Measurements from ENCODE around the gene LCE1B. TPM values are rescaled to one million over a fixed set of nuclear protein-coding genes. Genes with fewer than 3 reads are reported as not detected.

LCE1B gene
- total and polyA plus RNA-seq, 4 donors, result not detected

- Histone ChIP-seq H3K27me3 (ENCODE audit: control insufficient read depth in 4 of 4, insufficient read depth in 4 of 4, low read length in 3 of 4) (peaks cover 0 to 3% (median 0%) of the 10 kb centered on the region in 4 donors), H3K4me1 (ENCODE audit: control insufficient read depth in 4 of 4, insufficient read depth in 4 of 4, low read length in 3 of 4) (no peaks in the 10 kb centered on the region), H3K9ac (ENCODE audit: low read depth in 1 of 2, low read length in 2 of 2) (no peak within 1 kb of the TSS), H3K36me3 (ENCODE audit: control insufficient read depth in 4 of 4, insufficient read depth in 3 of 4, low read depth in 1 of 4, low read length in 3 of 4) (no peaks in the 10 kb centered on the region), H3K27ac (ENCODE audit: low read depth in 1 of 2, low read length in 2 of 2) (no peak within 1 kb of the TSS), H3K9me3 (ENCODE audit: control insufficient read depth in 4 of 4, low read length in 3 of 4) (no peaks in the 10 kb centered on the region), H3K4me3 (ENCODE audit: low read depth in 1 of 3, low read length in 3 of 3) (no peak within 1 kb of the TSS)
- 38% methylated on average over 3 of the region's 3 CpGs for WGBS
- TF ChIP-seq MAX (IDR thresholded peaks at IDR 0.05), result no peak
- no peak for DNase-seq (ENCODE audit: low spot score)
Measured at GRCh38 chr1:152796421-152796820, 15.3 kb upstream of the LCE1B start, which contains the start of gene LCE1D. Gene LCE1D (plus strand): TSS chr1:152796721. CDS start chr1:152797795, 1,074 bp downstream.

- TF ChIP-seq MAX (IDR thresholded peaks at IDR 0.05) (no peak), HNF4G (IDR thresholded peaks at IDR 0.05) (no peak), TAF1 (conservative IDR thresholded peaks at IDR 0.05) (no peak), REST (IDR thresholded peaks at IDR 0.05) (no peak)
- Histone ChIP-seq H3K4me1 (ENCODE audit: control insufficient read depth in 4 of 4, insufficient read depth in 4 of 4, low read length in 3 of 4) (no peaks in the 10 kb centered on the region), H3K9ac (ENCODE audit: low read depth in 1 of 2, low read length in 2 of 2) (no peak overlapping the region), H3K4me3 (ENCODE audit: low read depth in 1 of 3, low read length in 3 of 3) (no peak overlapping the region), H3K27me3 (ENCODE audit: control insufficient read depth in 4 of 4, insufficient read depth in 4 of 4, low read length in 3 of 4) (peaks cover 0 to 3% (median 0%) of the 10 kb centered on the region in 4 donors), H3K27ac (ENCODE audit: low read depth in 1 of 2, low read length in 2 of 2) (no peak overlapping the region), H3K9me3 (ENCODE audit: control insufficient read depth in 4 of 4, low read length in 3 of 4) (no peaks in the 10 kb centered on the region), H3K36me3 (ENCODE audit: control insufficient read depth in 4 of 4, insufficient read depth in 3 of 4, low read depth in 1 of 4, low read length in 3 of 4) (no peaks in the 10 kb centered on the region)
- no peak for DNase-seq (ENCODE audit: low spot score)
- 40% methylated on average over 1 of the region's 1 CpG for WGBS
Measured at GRCh38 chr1:152801333-152801732, 10.4 kb upstream of the LCE1B start.

GRCh38 chr1:152806576-152806975 is 5.2 kb upstream of the LCE1B start, which contains the start of gene LCE1C:
Gene LCE1C (minus strand): TSS chr1:152806651. CDS start chr1:152805478, 1,173 bp downstream.
- peaks cover 0 to 7% (median 0%) of the 10 kb centered on the region in 4 donors for H3K27me3 ChIP-seq (ENCODE audit: control insufficient read depth in 4 of 4, insufficient read depth in 4 of 4, low read length in 3 of 4)
- no peaks in the 10 kb centered on the region for H3K36me3 ChIP-seq (ENCODE audit: control insufficient read depth in 4 of 4, insufficient read depth in 3 of 4, low read depth in 1 of 4, low read length in 3 of 4)
- no peak for TF ChIP-seq RAD21 (IDR thresholded peaks at IDR 0.05)
- TF ChIP-seq ZBTB33 (IDR thresholded peaks at IDR 0.05), result no peak
- no peaks in the 10 kb centered on the region for H3K4me1 ChIP-seq (ENCODE audit: control insufficient read depth in 4 of 4, insufficient read depth in 4 of 4, low read length in 3 of 4)
- DNase-seq (ENCODE audit: low spot score), result no peak
- H3K27ac ChIP-seq (ENCODE audit: low read depth in 1 of 2, low read length in 2 of 2), result no peak within 1 kb of the TSS
- no peak within 1 kb of the TSS for H3K4me3 ChIP-seq (ENCODE audit: low read depth in 1 of 3, low read length in 3 of 3)
- no peak within 1 kb of the TSS for H3K9ac ChIP-seq (ENCODE audit: low read depth in 1 of 2, low read length in 2 of 2)
- WGBS, result 60% methylated on average over 3 of the region's 3 CpGs
- no peaks in the 10 kb centered on the region for H3K9me3 ChIP-seq (ENCODE audit: control insufficient read depth in 4 of 4, low read length in 3 of 4)
